ENCODE results near the gene QRICH2.

Gene QRICH2

DNA sequence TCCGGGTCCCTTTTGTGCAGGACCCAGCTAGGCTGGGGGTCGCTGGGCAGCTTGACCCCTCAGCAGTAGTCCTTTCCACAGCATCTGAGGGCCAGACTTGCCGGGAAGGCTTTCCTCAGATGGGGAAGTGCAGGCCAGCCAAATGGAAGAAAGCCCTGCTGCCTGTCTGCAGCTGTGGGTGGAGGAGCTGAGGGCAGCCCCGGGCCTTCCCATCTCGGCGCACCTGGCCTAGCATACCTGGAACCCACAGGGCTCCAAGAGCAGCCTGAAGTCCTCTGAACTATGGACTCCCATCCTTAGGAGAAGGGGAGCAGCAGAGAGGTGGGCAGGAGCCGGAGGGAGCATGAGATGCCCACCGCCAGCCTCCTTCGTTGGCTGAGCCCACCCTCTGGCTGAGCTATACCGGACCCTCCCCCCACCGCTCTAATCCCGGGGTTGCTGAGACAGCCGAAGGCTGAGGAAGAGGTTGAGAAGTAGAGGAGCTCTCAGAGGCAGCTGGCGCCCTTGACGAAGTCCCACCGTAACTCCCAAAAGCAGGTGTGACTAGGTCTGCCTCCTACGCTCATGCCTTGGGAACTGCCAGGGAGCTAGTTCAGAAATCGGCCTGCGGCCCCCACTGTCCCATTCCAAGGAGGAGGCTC lies 29.7 kb downstream of the QRICH2 start:
- H3K27me3 ChIP-seq (ENCODE audit: insufficient read depth, low read length), result no peaks in the 10 kb centered on the region
- H3K27ac ChIP-seq (ENCODE audit: low read depth, low read length), result no peak overlapping the region
- H3K79me2 ChIP-seq (ENCODE audit: control insufficient read depth, insufficient read depth, low read length, unreplicated experiment), result no peaks in the 10 kb centered on the region
- H3K36me3 ChIP-seq (ENCODE audit: insufficient read depth, low read length), result no peaks in the 10 kb centered on the region
- no peaks in the 10 kb centered on the region for H3K4me1 ChIP-seq (ENCODE audit: control insufficient read depth, insufficient read depth, low read length, unreplicated experiment)
- no peak overlapping the region for H3K4me3 ChIP-seq (ENCODE audit: low read depth, low read length)
- no peak overlapping the region for H2AFZ ChIP-seq (ENCODE audit: low read length, unreplicated experiment)

DNA sequence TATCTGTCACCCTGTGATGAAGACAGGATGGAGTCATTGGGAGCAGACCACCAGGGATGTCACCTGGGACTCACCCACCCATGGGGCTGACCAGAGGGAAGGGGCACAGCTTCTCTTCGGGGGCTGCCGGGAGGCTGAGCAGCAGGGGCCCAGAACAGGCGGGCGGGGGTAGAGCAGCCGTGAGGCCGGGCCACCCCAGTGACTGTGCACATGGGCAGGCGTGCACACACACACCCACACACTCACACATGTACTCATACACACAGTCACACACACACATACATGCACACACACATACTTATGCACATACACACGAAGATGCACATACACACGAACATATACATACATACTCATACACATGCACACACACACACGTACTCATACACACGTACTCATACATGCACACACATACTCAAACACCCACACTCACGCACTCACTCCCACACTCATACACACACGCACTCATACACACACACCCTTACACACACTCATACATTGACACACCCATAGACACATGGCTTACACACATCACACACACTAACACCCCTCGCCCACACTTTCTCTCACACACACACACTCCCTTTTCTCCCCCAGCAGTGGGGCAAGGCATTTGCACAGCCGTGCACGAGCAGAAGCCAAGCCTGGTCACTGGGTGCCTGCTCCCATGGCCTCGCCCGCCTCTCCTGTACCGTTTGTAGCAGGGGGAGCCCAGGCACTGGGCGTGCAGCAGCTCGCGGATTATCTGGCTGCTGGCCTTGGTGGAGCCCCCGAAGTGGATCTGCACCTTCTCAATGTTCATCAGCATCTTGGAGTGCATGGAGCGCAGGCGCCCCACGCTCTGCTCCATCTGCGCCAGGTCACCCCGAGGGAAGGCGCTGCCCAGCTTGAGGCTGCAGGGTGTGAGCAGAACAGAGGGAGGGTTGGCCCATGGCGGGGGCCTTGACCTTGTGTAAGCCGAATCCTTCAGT lies 30.5 kb downstream of the QRICH2 start:
- Histone ChIP-seq H3K79me2 (ENCODE audit: control insufficient read depth, insufficient read depth, low read length, unreplicated experiment) (no peaks in the 10 kb centered on the region), H3K27me3 (ENCODE audit: insufficient read depth, low read length) (no peaks in the 10 kb centered on the region), H3K4me1 (ENCODE audit: control insufficient read depth, insufficient read depth, low read length, unreplicated experiment) (no peaks in the 10 kb centered on the region), H3K27ac (ENCODE audit: low read depth, low read length) (no peak overlapping the region), H3K4me3 (ENCODE audit: low read depth, low read length) (no peak overlapping the region), H3K36me3 (ENCODE audit: insufficient read depth, low read length) (no peaks in the 10 kb centered on the region), H2AFZ (ENCODE audit: low read length, unreplicated experiment) (no peak overlapping the region)

DNA sequence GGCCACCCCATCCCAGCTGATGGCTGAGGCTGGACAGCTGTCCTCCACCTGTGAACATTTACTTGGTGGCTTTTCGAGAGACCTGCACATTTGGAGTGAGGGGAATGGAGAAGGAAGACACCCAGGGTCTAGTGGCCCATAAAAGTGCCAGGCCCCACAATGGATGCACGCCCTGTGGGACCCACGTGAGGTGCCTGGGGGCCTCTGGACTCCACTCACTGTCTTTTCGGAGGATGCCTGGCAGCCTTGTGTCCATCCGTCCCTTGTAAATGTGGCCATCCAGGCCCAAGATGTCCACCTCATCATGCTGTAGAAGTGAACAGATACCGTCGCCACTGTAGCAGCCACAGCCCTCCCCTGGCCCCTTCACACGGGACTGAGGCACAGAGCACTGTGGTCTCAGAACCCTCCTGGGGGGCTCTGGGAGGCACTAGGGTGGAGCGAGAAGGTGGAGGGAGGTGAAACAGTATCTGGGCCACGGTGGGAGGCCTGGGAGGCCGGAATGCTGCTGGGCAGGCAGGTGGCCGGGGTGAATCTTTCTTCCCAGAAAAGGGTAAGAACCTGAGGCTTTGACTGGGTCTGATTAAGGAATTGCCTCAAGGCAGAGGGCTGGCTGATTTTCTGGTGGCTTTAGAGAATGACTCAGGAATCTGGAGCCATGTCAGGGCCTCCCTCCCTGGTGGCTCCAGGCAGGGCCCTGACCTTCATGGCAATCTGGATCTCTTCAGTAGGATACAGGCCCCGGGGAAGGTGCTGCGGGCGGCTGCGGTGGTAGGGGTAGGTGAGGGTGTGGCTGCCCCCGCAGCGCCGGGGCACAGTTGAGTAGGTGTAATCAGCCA lies 31.4 kb downstream of the QRICH2 start:
- H3K36me3 ChIP-seq (ENCODE audit: insufficient read depth, low read length), result no peaks in the 10 kb centered on the region
- no peak overlapping the region for H2AFZ ChIP-seq (ENCODE audit: low read length, unreplicated experiment)
- H3K4me1 ChIP-seq (ENCODE audit: control insufficient read depth, insufficient read depth, low read length, unreplicated experiment), result no peaks in the 10 kb centered on the region
- H3K79me2 ChIP-seq (ENCODE audit: control insufficient read depth, insufficient read depth, low read length, unreplicated experiment), result no peaks in the 10 kb centered on the region
- no peaks in the 10 kb centered on the region for H3K27me3 ChIP-seq (ENCODE audit: insufficient read depth, low read length)
- H3K4me3 ChIP-seq (ENCODE audit: low read depth, low read length), result no peak overlapping the region
- no peak overlapping the region for H3K27ac ChIP-seq (ENCODE audit: low read depth, low read length)

DNA sequence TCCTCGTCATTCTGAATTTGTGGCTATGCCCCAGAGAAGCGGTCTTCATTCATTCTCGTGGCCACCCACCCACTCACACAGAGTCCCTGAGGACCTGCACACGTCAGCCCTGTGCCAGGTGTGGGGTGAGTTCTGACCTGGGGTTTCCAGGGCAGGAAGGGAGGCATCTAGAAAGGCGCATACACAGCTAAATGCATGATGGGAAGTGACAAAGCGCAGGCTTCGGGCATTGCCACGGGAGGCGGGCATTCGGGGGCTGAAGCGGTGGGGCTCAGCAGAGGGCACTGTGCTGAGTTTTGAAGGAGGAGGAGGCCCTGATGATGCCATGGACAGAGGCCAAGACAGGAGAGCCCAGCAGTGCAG lies 32.0 kb downstream of the QRICH2 start:
- no peaks in the 10 kb centered on the region for H3K4me1 ChIP-seq (ENCODE audit: control insufficient read depth, insufficient read depth, low read length, unreplicated experiment)
- no peaks in the 10 kb centered on the region for H3K79me2 ChIP-seq (ENCODE audit: control insufficient read depth, insufficient read depth, low read length, unreplicated experiment)
- H3K27me3 ChIP-seq (ENCODE audit: insufficient read depth, low read length), result no peaks in the 10 kb centered on the region
- H3K4me3 ChIP-seq (ENCODE audit: low read depth, low read length), result no peak overlapping the region
- H3K27ac ChIP-seq (ENCODE audit: low read depth, low read length), result no peak overlapping the region
- no peak overlapping the region for H2AFZ ChIP-seq (ENCODE audit: low read length, unreplicated experiment)
- H3K36me3 ChIP-seq (ENCODE audit: insufficient read depth, low read length), result no peaks in the 10 kb centered on the region

DNA sequence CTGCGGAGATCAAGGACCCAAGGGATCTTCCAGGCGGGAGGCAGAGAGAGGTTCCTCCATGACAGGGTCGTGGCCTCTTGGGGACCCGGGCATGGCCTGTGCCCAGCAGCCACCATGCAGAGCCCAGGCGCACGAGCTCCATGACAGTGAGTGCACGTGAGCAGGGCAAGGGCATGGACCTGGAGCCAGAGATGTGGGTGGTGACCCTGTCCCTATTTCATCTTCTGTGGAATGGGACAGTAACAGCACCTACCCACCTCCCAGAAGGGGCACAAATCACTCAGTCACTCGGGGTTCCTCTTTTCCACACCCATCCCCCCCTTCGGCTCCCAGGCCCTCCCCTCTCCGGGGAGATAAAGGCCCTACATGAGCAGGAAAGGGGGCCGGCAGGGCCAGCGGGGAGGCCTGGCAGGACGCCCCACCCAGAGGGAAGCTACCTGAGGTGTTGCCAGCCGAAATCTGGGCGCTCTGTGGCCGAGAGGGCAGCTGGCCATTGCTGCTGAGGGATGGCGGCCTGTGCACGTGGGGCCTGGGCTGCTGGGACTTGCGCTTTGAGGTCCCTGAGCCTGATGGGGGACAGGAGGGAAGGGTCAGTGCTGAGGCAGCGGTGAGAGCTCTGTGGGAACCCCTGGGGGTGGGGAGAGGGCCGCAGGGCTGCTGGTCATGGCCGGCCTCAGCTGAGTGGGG lies 32.6 kb downstream of the QRICH2 start:
- Histone ChIP-seq H3K79me2 (ENCODE audit: control insufficient read depth, insufficient read depth, low read length, unreplicated experiment) (no peaks in the 10 kb centered on the region), H3K4me3 (ENCODE audit: low read depth, low read length) (no peak overlapping the region), H3K27me3 (ENCODE audit: insufficient read depth, low read length) (no peaks in the 10 kb centered on the region), H3K4me1 (ENCODE audit: control insufficient read depth, insufficient read depth, low read length, unreplicated experiment) (no peaks in the 10 kb centered on the region), H3K36me3 (ENCODE audit: insufficient read depth, low read length) (no peaks in the 10 kb centered on the region), H2AFZ (ENCODE audit: low read length, unreplicated experiment) (no peak overlapping the region), H3K27ac (ENCODE audit: low read depth, low read length) (no peak overlapping the region)

DNA sequence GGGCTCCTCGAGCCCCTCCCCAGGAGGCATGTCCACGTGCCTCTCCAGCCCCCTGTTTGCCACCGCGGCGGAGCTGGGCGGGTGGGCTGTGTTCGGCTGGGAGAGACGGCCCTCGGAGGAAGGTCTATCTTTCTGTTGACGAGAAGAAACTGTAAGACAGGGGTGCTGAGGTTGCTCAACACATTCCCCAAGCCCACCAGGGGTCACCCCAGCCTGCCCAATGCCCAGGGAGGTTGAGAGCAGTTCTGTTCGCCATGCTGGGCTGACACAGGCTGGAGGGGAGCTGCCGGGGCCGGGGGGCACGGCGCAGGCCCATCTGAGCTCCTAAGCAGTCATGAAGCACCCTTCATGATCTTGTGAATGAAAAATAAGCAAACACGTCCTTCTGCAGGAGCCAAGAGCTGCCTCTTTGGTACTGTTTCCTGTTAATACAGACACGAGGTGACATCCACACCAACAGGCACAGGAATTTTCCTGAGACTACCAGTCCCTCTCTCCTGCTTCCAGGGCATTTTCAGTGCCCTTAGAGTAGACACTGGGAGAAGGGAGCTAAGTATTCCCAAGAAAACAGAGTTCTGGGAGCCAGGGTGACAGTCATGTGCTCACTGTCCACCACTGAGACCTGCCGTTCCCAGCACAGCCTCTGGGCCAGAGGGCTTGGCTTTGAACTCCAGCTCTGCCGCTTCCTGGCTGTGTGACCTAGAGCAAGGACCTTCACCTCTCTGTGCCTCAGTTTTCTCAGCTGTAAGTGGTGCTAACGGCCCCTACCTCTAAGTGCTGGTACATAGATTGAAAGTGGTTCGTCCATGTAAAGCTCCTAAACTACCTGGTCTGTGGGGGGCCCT lies 33.7 kb downstream of the QRICH2 start:
- no peak overlapping the region for H2AFZ ChIP-seq (ENCODE audit: low read length, unreplicated experiment)
- no peak overlapping the region for H3K27ac ChIP-seq (ENCODE audit: low read depth, low read length)
- no peaks in the 10 kb centered on the region for H3K4me1 ChIP-seq (ENCODE audit: control insufficient read depth, insufficient read depth, low read length, unreplicated experiment)
- no peaks in the 10 kb centered on the region for H3K27me3 ChIP-seq (ENCODE audit: insufficient read depth, low read length)
- no peaks in the 10 kb centered on the region for H3K36me3 ChIP-seq (ENCODE audit: insufficient read depth, low read length)
- H3K4me3 ChIP-seq (ENCODE audit: low read depth, low read length), result no peak overlapping the region
- peaks cover 4% of the 10 kb centered on the region for H3K79me2 ChIP-seq (ENCODE audit: control insufficient read depth, insufficient read depth, low read length, unreplicated experiment)

DNA sequence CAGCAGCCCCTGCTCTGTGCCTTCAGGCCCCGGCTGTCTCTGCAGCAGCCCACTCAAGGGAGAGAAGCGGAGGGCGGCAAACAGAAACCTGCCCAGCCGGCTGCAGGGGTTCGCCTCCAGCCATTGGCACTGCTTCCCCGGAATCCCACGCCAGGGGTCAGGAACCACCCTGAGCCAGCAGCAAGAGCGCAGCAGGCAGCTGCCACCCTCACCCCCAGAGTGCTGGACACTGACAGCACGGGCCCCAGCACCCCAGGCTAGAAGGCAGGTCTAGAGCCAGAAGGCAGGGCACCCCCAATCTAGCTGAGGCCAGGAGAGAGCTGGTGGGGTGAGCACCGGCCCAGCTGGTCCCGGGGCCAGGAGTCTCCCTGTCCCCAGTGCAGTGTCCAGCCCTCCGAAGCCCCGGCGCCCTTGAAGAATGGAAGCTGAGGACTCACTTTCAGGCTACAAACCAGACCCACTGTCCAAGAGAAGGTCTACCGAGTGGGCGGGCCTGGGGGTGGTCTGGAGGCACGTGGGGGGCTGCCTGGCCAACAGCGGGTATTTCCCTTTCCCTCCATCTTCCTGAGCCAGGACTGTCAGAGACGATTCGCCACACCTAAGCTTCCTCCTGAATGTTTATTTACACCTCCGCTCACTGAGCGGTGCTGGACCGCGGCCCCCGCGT lies 34.5 kb downstream of the QRICH2 start:
- H3K27me3 ChIP-seq (ENCODE audit: insufficient read depth, low read length), result no peaks in the 10 kb centered on the region
- H3K36me3 ChIP-seq (ENCODE audit: insufficient read depth, low read length), result no peaks in the 10 kb centered on the region
- peaks cover 10% of the 10 kb centered on the region for H3K79me2 ChIP-seq (ENCODE audit: control insufficient read depth, insufficient read depth, low read length, unreplicated experiment)
- H3K4me1 ChIP-seq (ENCODE audit: control insufficient read depth, insufficient read depth, low read length, unreplicated experiment), result peaks cover 6% of the 10 kb centered on the region
- no peak overlapping the region for H3K27ac ChIP-seq (ENCODE audit: low read depth, low read length)
- no peak overlapping the region for H2AFZ ChIP-seq (ENCODE audit: low read length, unreplicated experiment)
- H3K4me3 ChIP-seq (ENCODE audit: low read depth, low read length), result no peak overlapping the region

DNA sequence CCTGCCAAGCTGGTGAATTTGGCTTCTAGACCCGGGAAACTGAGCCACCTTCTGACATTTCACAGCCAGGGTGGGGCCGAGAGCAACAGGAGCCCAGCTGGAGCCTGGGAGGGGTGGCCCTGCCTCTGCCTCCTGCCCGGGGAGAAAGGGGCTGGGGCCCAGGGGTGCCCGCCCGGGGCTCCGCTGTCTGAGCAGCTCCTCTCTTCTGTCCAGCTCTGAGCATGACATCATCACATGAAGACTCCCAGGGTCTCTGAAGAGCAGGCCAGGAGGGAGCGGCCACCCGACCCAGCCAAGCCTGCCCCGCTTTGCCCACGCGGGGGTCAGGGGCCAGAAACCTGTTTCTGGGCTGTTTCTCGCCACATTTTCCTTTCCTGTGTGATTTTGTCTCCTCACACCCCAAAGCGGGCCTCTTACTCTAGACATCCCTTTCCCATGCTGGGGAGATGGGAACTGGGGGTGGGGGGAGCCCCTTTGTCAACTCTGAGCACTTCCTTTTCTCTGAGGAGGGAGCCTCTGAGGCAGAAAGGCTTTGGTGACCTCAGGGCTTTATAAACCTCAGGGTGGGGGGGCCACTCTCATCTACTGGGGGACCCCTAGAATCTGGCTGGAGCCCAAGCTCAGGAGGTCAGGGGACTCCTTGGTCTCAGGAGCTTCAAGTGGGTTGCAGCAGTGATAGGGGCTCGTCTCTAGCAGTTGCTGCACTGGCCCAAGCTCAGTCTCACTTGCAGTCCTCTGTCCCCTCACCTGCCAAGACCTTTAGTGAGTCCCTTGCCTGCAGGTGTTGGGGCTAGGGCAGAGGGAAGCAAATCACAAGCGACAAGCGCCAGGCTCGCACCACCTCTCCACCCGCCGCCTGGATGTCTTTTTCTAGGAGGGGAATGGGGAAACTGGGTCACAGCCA lies 35.3 kb downstream of the QRICH2 start:
- Histone ChIP-seq H3K36me3 (ENCODE audit: insufficient read depth, low read length) (no peaks in the 10 kb centered on the region), H3K27me3 (ENCODE audit: insufficient read depth, low read length) (no peaks in the 10 kb centered on the region), H3K4me1 (ENCODE audit: control insufficient read depth, insufficient read depth, low read length, unreplicated experiment) (peaks cover 14% of the 10 kb centered on the region), H3K79me2 (ENCODE audit: control insufficient read depth, insufficient read depth, low read length, unreplicated experiment) (peaks cover 18% of the 10 kb centered on the region), H2AFZ (ENCODE audit: low read length, unreplicated experiment) (no peak overlapping the region), H3K27ac (ENCODE audit: low read depth, low read length) (no peak overlapping the region), H3K4me3 (ENCODE audit: low read depth, low read length) (no peak overlapping the region)
